GM12875 (cell line): ENCODE data around the gene SETD3.

Experiments used
- H3K4me3 ChIP-seq: one replicate; pipeline ENCODE4 v1.5.1; 2011; ENCODE audit warnings: low read depth, low read length, control low read depth
- CTCF ChIP-seq: IDR thresholded peaks from 2 replicates; pipeline ENCODE4 v1.5.1; 2011; ENCODE audit warnings: low read depth, mild to moderate bottlenecking, control low read depth, inconsistent platforms, low read length, moderate library complexity, borderline replicate concordance; ENCODE audit not compliant: insufficient read depth

The SETD3 gene

DNA sequence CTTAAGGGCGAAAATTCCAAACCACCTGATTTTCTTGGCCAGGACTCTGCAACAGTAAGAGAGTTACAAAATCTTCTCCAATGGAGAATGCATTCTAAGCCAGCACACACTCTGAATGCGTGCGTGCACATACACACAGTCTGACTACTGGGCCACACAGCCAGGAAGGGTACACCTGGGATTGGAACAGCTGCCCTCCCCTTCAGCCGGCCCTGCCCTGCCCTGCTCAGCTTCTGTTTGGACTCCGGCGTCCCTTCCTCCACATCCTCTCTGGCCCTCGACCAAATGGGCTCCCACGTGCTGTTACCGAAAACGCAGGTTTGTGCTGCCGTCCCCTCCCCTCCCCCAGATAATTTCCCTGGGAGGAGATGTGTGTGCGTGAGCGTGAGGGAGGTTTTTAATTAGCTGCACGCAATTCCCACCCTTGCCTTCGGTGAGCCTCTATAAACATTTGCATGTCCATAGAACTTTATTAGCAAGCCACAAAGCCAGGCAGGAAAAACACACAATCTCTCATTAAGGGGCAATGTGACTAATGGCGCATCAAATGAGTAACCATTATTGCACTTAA, 43.5 kb upstream of the SETD3 start:
- no peak for TF ChIP-seq CTCF
- no peak overlapping the region for H3K4me3 ChIP-seq

GRCh38 chr14:99523704-99524055, 43.0 kb upstream of the SETD3 start:
- no peak overlapping the region for H3K4me3 ChIP-seq
- no peak for TF ChIP-seq CTCF

DNA sequence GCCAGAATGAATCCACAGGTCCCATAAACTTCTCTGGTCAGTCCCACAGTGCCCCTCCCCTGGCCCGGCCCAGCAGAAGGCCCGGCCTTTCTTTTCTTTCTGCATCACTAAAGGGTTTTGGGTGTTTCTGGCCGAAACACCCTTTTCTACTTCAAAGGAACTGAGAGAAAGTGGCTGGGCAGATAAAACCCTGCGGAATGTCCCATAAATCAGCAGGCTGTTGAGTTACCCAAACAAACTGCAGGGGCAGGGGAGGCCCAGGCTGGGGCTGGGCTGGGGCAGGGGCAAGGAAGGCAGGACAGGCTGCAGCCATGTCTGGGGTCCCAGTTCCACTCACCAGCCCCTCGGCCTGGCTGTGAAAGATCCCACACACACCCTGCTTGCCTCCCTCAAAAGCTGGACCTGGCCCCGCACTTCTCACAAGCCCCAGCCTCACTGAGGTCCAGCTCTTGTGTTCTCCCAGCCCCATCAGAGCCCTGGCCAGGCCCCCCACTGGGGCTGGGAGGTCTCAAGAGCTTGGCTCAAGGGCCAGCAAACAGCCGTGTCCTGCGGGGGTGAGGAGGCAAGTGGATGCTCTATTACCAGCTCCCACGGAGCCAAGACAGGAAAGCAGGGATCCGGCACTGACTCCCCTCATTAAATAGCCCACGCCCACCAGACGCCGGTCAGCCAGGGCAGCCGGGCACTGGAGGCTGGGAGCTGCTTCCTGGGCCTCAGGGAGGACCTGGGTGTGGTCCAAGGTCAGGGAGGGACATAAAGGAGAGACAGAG, 42.5 kb upstream of the SETD3 start:
- H3K4me3 ChIP-seq = no peak overlapping the region
- no peak for TF ChIP-seq CTCF

- no peak overlapping the region for H3K4me3 ChIP-seq
- TF ChIP-seq CTCF = no peak
These were observed 41.8 kb upstream of the SETD3 start for GRCh38 chr14:99522457-99522891.

DNA sequence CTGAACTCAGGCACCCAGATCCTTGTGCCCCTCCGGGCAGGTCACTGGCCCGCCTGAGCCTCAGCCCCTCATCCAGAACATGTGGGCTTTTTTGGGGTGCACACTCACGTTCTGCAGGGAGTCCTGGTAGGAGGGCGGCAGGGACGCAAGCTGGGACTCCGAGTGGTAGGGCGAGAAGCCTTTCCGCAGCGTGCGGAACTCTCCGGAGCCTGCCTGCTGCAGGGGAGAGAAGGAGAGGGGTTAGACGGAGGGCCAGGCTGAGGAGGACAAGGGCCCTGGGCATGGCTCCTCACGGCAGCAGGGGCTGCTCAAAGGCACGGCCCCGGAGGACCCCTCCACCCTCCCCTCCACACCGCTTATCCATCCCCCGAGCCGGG, 41.4 kb upstream of the SETD3 start:
- TF ChIP-seq CTCF = no peak
- no peak overlapping the region for H3K4me3 ChIP-seq

GRCh38 chr14:99521176-99522024, 40.7 kb upstream of the SETD3 start:
- no peak overlapping the region for H3K4me3 ChIP-seq

More at GRCh38 chr14:99521176-99522024, 40.7 kb upstream of the SETD3 start:
- no peak for TF ChIP-seq CTCF
